ENCODE measurements around the gene MAPKAPK2. TPM values are rescaled to one million over a fixed set of nuclear protein-coding genes. Genes with fewer than 3 reads are reported as not detected.
"Not testable (repeated sequence)": the region's sequence is repeated elsewhere in the genome, so short reads cannot be mapped to it uniquely, and the experiment has no call there.

Gene MAPKAPK2
- 33.5 TPM for total RNA-seq

DNA sequence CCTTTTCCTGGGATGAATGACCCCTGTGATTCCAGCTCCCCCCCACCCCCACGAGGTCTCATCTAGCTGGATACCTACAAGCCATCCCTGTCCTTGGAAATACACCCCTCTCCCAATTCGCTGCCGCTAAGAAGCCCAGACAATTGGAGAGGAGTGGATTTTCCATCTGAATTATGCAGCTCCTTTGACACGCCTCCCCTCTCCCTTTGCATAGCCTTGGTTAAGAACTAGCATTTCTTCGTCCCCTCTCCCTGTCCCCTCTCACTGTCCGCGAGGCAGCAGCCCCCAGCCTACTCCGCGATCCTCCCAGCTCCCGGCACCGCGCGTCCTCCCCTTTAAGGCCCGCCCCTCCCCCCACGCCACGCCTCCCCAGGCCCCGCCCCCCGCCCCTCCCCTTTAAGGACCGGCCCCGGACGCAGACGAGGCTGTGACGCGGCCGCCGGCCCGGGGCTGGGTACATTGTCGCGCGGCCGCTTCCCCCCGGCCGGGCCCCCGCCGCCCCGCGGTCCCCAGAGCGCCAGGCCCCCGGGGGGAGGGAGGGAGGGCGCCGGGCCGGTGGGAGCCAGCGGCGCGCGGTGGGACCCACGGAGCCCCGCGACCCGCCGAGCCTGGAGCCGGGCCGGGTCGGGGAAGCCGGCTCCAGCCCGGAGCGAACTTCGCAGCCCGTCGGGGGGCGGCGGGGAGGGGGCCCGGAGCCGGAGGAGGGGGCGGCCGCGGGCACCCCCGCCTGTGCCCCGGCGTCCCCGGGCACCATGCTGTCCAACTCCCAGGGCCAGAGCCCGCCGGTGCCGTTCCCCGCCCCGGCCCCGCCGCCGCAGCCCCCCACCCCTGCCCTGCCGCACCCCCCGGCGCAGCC lies at the start of gene MAPKAPK2:
TSS of gene MAPKAPK2 (plus strand) at position 428 of the 856 bp plus-strand sequence. CDS start at position 753, 325 bp downstream.
- peak; percentile 27 for DNase-seq

DNA sequence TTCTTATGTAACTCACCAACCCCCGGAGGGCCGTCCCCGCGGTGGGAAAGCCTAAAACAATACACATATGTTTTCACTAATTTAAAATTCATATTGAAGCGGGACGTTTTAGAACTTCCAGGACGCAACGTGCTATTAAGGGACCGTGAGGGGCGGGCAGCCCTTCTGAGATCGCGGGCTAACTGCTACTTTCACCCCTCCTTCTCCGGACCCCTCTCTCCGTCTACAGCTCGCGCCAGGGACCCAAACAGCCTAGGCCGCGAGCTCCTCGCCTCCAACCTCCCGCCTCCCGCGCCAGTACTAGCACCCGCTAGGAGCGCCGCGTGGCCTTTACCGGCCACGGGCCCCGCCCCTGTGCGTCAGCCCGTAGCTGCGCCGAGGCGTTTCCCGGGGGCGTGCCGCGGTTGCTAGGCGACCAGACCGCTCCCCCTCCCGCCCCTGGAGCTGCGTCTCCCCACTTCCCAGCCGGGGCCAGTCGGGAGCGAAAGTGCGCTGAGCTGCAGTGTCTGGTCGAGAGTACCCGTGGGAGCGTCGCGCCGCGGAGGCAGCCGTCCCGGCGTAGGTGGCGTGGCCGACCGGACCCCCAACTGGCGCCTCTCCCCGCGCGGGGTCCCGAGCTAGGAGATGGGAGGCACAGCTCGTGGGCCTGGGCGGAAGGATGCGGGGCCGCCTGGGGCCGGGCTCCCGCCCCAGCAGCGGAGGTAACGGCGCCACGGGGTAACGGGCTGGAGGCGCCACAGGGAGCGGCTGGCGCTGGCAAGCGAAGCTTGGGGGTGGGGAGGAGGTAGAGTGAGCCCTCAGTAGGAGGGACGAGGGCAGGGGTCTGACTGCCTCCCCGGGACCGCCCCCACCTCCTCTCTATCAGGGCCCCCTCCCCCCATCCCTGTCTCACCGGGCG lies 49.4 kb upstream of the MAPKAPK2 start, which contains the start of gene DYRK3:
TSS of gene DYRK3 (plus strand) at position 457 of the 898 bp plus-strand sequence. CDS start at position 625, 168 bp downstream.
- peak; percentile 85 for DNase-seq

DNA sequence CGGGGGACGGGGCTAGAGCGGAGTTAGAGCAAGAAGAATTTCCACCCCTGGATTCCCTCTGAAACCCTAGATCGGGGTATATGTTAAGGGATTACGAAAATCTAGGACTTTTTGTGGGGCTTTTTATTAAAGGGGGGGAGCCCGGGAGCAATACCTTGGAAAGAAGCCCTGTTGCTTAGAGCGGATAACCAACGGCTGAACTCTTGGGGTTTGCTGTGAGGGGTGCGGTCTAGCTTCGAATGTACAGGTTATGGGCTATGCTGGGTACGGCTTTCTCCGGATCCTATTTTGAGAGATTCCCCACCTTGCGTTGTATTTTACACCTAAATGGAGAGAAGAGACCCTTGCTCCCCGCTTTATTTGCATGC lies 48.7 kb upstream of the MAPKAPK2 start:
- no peak for DNase-seq

DNA sequence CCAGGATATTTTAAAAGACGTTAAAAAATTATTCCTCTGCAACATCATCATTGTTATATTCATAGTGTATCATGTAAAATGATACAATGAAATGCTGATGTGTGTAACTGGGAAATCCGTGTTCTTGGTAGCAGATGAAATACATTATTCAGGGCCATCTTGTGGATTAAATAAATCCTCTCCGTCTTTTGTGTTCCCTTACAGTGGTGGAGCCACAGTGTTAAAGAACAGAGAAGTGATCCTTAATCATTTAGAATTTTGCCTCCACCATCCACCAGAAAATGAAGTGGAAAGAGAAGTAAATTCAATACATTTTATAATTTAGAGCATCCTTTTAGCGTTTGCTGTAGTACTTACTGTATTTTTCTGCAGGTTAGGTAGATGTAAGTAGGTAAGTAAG lies 48.0 kb upstream of the MAPKAPK2 start:
- DNase-seq, result no peak

DNA sequence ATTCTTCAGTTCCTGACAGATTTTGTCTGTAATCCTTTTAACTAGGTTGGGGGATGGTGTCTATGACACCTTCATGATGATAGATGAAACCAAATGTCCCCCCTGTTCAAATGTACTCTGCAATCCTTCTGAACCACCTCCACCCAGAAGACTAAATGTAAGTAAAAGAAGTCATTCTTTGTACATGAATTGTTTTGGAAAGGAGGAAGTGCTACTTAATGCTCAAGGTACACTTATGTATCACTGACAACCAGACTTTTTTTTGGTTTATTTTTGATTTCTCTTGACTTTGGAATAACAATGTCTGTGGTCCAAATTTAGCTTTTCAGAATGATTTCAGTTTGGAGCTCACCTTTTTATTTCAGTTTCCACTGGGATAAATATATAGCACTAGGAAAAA lies 47.1 kb upstream of the MAPKAPK2 start:
- DNase-seq, result no peak

DNA sequence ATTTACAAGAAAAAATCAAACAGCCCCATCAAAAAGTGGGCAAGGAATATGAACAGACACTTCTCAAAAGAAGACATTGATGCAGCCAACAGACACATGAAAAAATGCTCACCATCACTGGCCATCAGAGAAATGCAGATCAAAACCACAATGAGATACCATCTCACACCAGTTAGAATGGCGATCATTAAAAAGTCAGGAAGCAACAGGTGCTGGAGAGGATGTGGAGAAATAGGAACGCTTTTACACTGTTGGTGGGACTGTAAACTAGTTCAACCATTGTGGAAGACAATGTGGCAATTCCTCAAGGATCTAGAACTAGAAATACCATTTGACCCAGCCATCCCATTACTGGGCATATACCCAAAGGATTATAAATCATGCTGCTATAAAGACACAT lies 42.6 kb upstream of the MAPKAPK2 start:
- not testable (repeated sequence) for DNase-seq

DNA sequence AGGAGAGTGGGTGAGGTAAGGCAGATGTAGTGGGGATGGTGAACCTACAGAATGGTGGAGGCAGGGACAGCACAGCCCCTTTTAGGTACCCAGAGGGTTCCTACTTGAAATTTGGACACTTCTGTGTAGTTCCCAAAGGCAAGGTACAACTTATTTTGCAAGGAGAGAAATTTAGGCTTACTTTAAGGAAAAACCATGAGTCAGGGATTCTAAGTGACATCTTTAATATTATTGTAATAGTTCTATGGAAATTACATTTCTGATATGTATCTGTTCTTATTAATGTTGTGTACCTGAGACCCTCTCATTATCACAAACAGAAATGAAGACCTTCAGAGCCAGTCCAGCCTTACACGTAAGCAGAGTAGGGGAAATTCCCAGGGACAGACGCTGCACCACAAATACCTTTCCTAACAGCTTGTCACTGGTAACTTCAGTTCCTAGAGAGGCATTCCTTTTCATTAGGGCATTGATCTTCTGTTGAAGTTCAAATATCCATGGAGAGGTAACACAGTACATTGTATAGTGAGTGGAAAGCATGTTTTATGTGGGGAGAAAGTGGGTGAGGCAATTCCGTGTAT lies 41.5 kb upstream of the MAPKAPK2 start:
- no peak for DNase-seq

DNA sequence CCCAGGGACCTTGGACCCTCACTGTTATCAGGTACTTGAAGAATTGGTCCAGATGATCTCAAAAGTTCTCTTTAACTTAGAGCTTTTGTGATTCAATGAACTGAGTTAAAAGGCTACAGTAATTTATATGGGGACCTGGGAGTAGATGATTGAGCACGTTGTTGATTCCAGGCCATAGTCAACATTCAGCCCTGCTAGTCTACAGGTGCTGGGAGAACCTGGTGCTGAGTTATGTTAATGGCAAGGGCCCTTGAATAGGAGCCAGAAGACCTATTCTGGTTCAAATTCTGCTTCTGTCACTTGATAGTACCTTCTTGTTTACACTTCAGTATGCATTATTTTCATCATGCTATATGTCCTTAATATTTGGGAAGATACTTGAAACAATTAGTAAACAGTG lies 38.2 kb upstream of the MAPKAPK2 start:
- no peak for DNase-seq

DNA sequence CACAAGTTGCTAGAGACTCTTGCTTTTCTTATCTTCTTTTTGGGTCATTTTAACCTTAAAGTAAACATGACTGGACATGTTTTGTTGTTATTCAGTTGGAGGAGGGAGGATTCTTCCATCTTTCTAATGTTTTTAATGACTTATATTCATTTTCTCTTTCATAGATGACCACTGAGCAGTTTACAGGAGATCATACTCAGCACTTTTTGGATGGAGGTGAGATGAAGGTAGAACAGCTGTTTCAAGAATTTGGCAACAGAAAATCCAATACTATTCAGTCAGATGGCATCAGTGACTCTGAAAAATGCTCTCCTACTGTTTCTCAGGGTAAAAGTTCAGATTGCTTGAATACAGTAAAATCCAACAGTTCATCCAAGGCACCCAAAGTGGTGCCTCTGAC lies 37.5 kb upstream of the MAPKAPK2 start:
- no peak for DNase-seq

DNA sequence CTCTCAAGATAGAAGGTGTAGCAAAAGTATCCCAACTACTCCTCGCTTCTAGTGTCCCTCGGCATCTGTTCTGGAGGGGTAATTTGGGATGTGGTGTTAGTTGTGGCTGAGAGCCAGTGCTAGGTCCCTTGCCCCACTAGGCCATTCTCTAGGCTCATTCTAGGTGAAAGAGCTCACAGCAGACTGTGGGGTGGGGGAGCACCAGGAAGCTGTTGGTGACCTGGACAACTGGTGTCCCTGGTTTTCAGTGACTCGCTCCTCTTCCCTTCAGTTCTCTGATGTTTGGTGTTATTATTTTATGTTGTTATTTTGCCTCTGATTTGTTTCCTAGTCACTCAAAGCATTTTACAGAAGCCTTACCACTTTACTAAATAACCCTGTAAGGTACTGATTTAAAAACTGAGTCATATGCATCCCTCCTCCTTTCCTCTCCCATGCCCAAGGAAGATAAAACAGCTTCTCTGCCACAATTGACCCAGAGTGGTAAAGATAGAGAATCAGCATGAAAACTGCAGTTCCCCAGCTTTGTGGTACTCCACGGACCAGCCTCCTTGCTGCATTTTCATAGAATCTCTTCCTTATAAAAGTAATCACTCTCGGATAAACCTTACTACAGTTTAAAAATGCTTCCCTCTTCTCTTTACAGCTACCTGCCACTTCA lies 35.3 kb upstream of the MAPKAPK2 start:
- no peak for DNase-seq

DNA sequence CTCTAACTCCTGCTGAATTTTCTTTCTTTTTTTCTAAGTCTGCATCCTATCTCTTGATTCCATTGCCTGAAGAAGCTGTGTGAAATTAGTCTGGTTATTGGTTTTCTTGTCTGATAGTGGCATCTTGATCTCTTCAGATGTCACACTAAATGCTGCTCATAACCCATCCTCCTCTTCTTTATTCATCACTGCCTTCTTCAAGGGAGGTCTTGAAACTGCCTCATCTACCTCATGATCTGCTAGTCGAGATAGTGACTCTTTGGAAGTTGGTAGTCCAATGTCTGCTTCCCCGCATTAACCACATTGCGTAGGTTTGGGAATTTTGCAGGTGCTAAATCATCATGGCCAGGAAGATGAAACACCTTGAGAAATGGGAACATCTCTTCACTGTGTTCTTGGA lies 33.7 kb upstream of the MAPKAPK2 start:
- DNase-seq, result no peak

DNA sequence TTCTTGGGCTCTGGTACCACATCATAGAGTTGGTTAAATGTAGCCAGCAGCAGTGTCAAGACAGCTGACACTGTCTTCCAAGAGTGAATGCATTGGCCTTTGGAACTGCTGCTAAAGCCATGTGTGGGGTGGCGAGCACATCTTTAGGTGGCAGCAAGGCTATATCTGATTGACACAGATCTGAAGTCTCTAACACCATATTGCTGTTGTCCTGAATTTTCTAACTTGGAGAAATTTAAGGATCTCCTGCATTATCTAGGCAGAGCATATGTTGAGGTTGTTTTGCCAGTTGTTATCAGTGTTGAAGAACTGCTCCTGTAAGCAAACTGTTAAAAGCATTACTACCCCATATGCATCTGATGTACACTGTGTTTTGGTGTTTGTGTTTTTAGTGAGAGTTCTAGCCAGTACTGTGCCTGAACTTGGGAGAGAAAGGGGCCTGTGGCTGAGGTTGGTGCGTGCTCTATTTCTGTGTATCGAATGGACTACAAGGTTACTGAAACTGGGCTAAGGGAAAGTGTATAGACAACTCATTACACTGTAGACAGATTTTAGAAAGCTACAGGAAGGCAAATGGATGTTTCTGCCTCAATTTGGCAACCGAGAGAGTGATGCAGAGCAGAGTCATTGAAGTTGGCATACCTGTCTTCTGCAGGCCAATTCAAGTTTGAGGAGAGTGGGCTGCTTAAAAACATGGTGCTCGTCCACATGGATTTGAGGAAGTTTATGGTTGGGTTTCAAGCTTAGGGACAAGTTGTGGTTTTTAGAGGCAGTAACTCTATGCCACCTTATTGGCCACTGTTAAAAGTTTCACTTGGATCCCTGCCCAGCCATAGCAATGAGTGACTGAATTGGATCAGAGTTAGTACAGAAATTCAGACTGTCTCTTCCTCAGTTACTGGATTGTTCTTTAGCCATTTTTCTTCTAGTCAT lies 32.5 kb upstream of the MAPKAPK2 start:
- DNase-seq, result no peak

DNA sequence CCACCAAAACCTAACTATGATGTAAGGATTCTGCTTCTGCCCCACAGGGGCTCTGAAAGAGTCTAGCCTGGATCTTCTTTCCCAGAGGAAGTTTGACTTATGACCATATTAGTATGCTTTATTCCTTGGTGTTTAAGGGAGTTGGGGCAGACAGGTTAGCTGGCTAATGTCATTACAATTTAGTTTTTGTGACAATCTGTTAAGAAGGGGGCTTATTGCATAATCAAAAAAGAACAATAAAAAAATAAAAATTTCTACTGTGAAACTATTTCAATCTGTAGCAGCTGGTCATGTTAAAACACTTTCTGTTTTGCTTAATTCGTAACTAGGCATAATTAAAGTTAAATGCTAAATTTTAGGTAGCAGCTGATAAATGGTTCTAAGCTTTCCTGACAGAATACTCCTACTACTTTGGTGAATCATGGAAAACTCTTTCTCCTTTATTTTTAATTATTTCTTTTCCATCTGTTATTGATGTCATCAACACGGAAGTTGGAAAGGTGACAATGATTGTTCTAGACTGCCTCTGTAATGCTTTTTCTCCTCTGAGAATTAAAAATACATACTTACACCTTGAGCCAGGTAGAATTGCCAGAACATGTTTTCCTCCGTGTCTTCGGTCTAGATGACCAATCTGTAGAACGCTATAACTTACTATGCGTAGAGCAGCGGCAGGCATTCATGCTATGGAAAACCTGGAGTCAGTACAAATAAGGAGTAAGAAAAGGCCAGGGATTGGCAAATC lies 30.8 kb upstream of the MAPKAPK2 start:
- DNase-seq, result no peak

DNA sequence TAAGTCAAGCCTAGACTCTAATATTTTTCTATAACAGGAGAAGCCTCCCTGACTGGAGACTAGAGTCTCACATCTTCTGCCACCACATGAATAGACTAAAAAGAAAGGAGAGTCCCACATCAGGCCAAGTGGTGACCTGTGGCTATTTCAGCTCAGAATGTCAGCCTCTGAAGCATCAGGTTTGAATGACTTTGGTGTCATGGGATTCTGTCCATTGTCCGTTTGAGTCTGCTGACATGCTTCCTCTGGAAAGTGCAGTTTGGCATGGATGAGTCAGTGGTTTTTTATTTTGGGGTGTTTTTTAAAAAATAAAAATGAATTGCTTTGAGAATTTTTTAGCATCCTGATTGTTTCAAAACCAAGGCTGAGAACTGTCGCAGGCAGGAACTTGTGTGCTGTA lies 29.9 kb upstream of the MAPKAPK2 start:
- no peak for DNase-seq

DNA sequence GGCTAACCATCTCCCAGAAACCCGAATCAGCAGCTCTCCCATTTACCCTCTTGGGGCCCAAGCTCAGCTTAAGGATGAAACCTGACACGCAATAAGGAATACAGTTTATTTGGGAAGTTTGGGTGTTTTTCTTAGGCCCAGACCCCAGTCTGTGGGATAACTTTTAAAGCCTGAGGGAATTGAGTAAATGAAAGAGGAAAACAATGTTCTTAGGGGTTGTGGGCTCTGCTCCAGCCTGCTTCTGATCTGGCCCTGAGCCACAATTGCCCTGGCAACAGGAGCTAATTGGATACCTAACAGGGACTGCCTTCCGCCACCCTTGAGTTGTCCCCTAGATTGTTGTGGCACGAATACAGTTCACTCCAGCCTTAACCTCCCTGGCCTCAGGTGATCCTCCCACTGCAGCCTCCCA lies 29.2 kb upstream of the MAPKAPK2 start:
- DNase-seq, result no peak

DNA sequence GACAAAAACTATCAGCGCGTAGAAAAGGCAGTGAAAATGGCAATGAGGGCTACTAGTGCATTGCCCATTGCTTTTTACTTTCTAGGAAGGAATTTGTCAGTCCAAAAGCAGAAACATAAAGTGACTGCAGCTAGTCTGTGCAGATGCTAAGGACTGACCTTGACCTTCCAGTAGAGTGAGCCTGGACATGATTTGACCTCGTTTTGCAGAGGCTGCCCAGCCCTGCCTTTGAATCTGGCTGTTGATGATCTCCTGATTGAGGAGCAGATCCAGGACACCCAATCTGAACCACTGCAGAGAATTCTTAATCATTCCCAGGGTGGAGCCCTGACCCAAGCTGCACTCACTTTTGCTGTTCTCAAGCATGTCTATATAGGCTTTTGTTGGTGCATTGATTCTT lies 27.8 kb upstream of the MAPKAPK2 start:
- DNase-seq, result no peak

DNA sequence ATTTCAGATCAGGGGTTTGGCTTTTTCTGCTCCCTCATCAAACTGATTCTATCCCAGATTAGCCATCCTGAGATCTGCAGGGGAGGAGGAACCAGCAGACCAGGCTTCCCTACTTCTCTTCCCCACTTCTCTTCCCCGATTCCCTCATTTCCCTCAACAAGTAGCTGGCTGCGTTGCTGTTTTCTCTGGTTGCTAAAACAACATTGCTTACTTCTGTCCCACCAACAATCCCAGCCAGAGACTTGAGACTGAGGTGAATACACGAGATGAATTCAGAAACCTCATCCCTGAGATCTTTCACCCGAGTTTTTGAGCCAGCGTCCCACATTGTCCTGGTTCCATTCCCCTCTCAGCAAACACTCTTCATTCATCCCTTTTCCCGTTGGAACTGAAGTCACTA lies 27.0 kb upstream of the MAPKAPK2 start:
- no peak for DNase-seq

DNA sequence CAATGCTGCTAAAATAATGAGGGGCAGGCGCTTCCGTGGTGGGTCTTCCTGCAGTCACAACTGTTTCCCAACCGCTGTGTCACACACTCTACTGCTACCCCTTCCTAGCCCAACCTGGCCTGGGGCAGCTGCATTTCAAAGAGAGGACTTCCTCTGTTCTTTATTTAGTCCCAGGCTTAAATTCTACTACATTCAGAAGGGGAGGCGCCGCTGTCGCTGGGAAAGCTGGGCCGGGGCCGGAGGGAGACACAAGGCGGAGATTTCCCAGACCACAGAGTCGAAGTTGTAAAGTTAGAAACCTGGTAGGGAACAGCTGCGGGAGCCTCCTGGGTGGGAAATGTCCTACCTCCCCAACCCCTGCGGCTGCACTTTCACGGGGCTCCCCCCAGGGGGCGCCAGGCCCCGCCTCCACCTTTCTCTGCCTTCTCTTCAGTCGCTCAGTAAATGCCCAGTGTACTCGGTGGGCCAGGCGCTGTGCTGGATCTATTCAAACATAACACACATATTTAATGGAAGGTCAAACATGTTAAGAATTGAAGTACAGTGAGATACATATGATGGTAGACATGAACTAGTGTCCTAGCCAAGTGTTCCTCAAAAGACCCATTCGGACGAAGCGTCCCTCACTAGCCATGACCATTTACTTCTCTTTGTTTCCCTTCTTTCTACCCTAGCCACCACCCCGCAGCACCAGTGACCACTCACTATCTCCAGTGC lies 26.3 kb upstream of the MAPKAPK2 start:
- no peak for DNase-seq

DNA sequence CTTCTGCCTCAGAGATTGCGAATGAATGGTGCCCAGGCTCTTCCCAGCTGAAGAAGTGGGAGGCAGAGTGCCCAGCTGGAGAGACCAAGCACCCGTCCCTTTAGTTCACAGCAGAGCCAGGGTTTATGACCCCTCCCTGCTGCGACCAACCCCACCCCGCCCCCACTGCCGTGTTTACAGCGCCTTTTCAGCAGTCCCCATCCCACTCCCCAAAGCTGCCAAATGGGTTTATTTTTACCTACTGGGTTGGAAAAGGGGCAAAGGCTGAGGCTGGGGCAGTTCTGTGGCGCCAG lies 25.8 kb upstream of the MAPKAPK2 start:
- DNase-seq, result no peak

DNA sequence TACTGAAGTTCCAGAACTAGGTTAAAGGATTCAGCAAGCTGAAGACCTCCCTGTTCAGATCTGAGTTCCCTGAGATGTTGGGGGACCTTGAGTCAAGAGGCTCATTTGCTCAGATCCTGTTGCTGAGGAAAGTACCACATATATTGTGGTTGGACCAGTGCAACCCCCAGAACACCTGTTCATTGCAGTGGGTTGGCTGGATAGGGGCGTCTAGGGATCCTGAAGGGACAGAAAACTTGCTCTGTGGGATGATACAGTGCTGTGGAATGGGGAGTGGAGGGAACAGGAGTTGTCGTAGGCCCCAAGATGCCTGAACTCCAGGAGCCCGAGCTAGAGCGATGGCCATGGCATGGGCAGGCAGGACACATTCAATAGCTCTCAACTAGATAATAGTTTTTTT lies 24.6 kb upstream of the MAPKAPK2 start:
- DNase-seq, result no peak

Data from skin of body (tissue), 2 donors.